MM.1S (cell line): ENCODE results near the gene NOS1.

ENCODE experiments used
- DNase-seq: peaks from one replicate; pipeline ENCODE4 v3.0.0-alpha.2; 2015
- H2AFZ ChIP-seq: fragments of 300-600 bp; sonication (generic); 2 replicates; pipeline ENCODE4 v1.6.0; 2016; ENCODE audit warnings: antibody characterized with exemption, low read length
- H3F3A ChIP-seq: fragments of 300-600 bp; sonication (generic); 2 replicates; pipeline ENCODE4 v1.6.1; 2016; ENCODE audit warnings: mild to moderate bottlenecking, antibody characterized with exemption, low read length, moderate library complexity, mixed read lengths; ENCODE audit not compliant: insufficient read depth
- H3K27ac ChIP-seq: fragments of 300-600 bp; sonication (generic); 2 replicates; pipeline ENCODE4 v1.5.1; 2016; ENCODE audit warnings: mild to moderate bottlenecking, low read length
- H3K27me3 ChIP-seq: fragments of 300-600 bp; sonication (generic); replicated peaks from 2 replicates; pipeline ENCODE4 v1.6.0; 2016; ENCODE audit warnings: low read length; ENCODE audit not compliant: insufficient read depth
- H3K36me3 ChIP-seq: fragments of 300-600 bp; sonication (generic); replicated peaks from 2 replicates; pipeline ENCODE4 v1.6.1; 2016; ENCODE audit warnings: mild to moderate bottlenecking, low read length, mixed read lengths; ENCODE audit not compliant: insufficient read depth
- H3K4me1 ChIP-seq: fragments of 300-600 bp; sonication (generic); 2 replicates; pipeline ENCODE4 v1.6.1; 2016; ENCODE audit warnings: low read length, mixed read lengths
- H3K4me2 ChIP-seq: fragments of 300-600 bp; sonication (generic); 2 replicates; pipeline ENCODE4 v1.6.0; 2016; ENCODE audit warnings: low read depth, low read length
- H3K4me3 ChIP-seq: fragments of 300-600 bp; sonication (generic); 2 replicates; pipeline ENCODE4 v1.5.1; 2016; ENCODE audit warnings: low read length, mixed read lengths
- H3K79me2 ChIP-seq: fragments of 300-600 bp; sonication (generic); 2 replicates; pipeline ENCODE4 v1.6.1; 2016; ENCODE audit warnings: mixed run types, low read length, mixed read lengths
- H3K9ac ChIP-seq: fragments of 300-600 bp; sonication (generic); 2 replicates; pipeline ENCODE4 v1.6.1; 2016; ENCODE audit warnings: low read length, mixed read lengths
- H3K9me2 ChIP-seq: fragments of 300-600 bp; sonication (generic); replicated peaks from 2 replicates; pipeline ENCODE4 v1.6.1; 2016; ENCODE audit warnings: mild to moderate bottlenecking, low read length, mixed read lengths; ENCODE audit not compliant: insufficient read depth
- H3K9me3 ChIP-seq: fragments of 300-600 bp; sonication (generic); replicated peaks from 2 replicates; pipeline ENCODE4 v1.6.1; 2016; ENCODE audit warnings: mild to moderate bottlenecking, low read length, mixed read lengths; ENCODE audit not compliant: insufficient read depth
- H4K20me1 ChIP-seq: fragments of 300-600 bp; sonication (generic); 2 replicates; pipeline ENCODE4 v1.6.1; 2016; ENCODE audit warnings: mild to moderate bottlenecking, low read length, moderate library complexity, mixed read lengths; ENCODE audit not compliant: insufficient read depth
- EZH2 ChIP-seq: fragments of 300-600 bp; sonication (generic); optimal IDR thresholded peaks from 2 replicates; pipeline ENCODE3; 2017; ENCODE audit warnings: low read depth, mild to moderate bottlenecking, antibody characterized with exemption, low read length, mixed read lengths
- EZH2phosphoT487 ChIP-seq: fragments of 300-600 bp; sonication (generic); IDR thresholded peaks from 2 replicates; pipeline ENCODE4 v1.6.1; 2018; ENCODE audit warnings: antibody characterized with exemption, low read length
- TF ChIP-seq, protein P1 (sequence below): fragments of 300-600 bp; sonication (generic); IDR thresholded peaks from 2 replicates; pipeline ENCODE4 v1.5.1; 2016; ENCODE audit warnings: antibody characterized with exemption, low read length, mixed read lengths

NOS1 gene

DNA sequence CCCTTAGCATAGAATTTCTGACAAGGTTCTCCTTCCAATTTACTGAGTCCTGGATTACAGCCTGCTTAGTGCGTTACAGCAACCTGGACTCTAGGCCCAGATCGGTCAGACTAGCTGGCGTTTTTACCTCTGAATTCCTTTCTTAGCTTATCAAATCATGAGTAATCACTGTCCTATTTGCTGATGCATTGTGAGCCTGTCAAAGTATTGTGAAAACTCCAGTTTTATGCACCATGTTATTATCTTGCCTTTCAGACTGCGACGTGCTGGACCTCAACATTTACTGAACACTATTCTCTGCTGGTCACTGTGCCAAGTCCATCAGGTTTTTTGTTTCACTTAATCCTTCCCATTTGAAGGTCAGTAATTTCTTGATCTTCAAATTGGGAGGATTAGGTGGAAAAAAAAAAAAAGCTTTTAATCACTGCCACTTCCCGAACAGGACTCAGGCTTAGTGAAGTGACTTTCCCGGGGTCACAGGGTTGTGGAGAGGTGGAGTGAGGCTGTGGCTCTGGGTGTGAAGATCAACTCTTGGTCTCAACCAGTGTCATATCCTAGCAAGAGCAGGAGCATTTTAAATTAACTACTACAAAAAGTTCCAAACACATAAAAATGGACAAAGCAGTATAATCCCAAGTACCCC lies 202.4 kb downstream of the NOS1 start:
- H3K36me3 ChIP-seq: no peaks in the 10 kb centered on the region

More for the DNA sequence above, 202.4 kb downstream of the NOS1 start:
- no peak overlapping the region for H3K9ac ChIP-seq
- no peaks in the 10 kb centered on the region for H3K9me2 ChIP-seq
- peaks cover 8% of the 10 kb centered on the region; the same call in 1 of the 2 replicates for H3K79me2 ChIP-seq
- H3K4me2 ChIP-seq: no peak overlapping the region
- H3K27ac ChIP-seq: no peak overlapping the region
- H4K20me1 ChIP-seq: no peaks in the 10 kb centered on the region
- no peak for TF ChIP-seq EZH2
- TF ChIP-seq EZH2phosphoT487: no peak
- TF ChIP-seq, protein P1, sequence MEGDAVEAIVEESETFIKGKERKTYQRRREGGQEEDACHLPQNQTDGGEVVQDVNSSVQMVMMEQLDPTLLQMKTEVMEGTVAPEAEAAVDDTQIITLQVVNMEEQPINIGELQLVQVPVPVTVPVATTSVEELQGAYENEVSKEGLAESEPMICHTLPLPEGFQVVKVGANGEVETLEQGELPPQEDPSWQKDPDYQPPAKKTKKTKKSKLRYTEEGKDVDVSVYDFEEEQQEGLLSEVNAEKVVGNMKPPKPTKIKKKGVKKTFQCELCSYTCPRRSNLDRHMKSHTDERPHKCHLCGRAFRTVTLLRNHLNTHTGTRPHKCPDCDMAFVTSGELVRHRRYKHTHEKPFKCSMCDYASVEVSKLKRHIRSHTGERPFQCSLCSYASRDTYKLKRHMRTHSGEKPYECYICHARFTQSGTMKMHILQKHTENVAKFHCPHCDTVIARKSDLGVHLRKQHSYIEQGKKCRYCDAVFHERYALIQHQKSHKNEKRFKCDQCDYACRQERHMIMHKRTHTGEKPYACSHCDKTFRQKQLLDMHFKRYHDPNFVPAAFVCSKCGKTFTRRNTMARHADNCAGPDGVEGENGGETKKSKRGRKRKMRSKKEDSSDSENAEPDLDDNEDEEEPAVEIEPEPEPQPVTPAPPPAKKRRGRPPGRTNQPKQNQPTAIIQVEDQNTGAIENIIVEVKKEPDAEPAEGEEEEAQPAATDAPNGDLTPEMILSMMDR: no peak
- H2AFZ ChIP-seq: no peak overlapping the region
- H3K9me3 ChIP-seq: no peaks in the 10 kb centered on the region
- peaks cover 20% of the 10 kb centered on the region for H3F3A ChIP-seq
- peaks cover 21% of the 10 kb centered on the region for H3K4me1 ChIP-seq
- no peaks in the 10 kb centered on the region for H3K27me3 ChIP-seq
- DNase-seq: no peak
- H3K4me3 ChIP-seq: no peak overlapping the region
